EL (cell line): ENCODE results near the gene CDC14A.
"Not testable (repeated sequence)": the region's sequence is repeated elsewhere in the genome, so short reads cannot be mapped to it uniquely, and the experiment has no call there.

Experiments
- DNase-seq: peaks from one replicate; pipeline ENCODE4 v3.0.0-alpha.2; 2016

Gene CDC14A, protein sequence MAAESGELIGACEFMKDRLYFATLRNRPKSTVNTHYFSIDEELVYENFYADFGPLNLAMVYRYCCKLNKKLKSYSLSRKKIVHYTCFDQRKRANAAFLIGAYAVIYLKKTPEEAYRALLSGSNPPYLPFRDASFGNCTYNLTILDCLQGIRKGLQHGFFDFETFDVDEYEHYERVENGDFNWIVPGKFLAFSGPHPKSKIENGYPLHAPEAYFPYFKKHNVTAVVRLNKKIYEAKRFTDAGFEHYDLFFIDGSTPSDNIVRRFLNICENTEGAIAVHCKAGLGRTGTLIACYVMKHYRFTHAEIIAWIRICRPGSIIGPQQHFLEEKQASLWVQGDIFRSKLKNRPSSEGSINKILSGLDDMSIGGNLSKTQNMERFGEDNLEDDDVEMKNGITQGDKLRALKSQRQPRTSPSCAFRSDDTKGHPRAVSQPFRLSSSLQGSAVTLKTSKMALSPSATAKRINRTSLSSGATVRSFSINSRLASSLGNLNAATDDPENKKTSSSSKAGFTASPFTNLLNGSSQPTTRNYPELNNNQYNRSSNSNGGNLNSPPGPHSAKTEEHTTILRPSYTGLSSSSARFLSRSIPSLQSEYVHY

DNA sequence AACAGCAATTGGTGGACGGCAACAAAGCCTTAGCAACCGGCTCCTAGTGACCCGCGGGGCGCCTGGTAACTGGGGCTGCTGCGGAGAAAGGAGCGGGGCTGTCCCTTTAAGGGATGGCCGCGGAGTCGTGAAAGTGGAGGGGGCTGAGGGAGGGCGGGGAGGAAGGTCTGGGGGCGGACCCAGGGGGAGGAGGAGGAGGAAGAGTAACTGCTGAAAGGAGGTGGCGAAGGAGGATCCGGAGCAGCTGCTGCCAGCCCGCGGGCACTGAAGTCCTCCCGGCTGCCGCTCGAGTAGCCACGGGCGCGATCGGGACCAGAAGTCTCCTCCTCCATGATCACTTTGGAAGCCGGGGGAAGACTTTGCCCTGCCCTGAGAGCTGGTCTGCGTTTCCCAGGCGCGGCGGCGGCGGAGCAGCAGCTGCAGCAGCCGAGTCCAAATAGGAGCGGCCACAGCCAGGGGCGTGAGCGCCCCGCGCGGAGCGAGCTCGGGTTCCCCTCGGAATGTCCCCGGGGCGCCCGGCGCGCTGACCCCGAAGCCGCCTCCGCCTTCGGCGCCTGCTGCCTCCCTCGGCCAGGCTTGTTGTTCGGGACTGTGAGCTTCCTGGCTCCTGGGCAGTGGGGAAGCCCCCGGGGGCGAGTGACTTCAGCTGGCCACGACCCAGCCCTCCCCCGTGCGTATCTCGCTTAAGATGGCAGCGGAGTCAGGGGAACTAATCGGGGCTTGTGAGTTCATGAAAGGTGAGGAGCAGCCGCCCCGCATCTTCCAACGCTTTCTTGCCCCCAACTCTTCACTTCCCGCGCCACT, at the start of gene CDC14A:
CDC14A (plus strand) TSS at position 240 of the 804 bp plus-strand sequence; CDS start at position 689, 449 bp downstream.
- peak; percentile 98 for DNase-seq

DNA sequence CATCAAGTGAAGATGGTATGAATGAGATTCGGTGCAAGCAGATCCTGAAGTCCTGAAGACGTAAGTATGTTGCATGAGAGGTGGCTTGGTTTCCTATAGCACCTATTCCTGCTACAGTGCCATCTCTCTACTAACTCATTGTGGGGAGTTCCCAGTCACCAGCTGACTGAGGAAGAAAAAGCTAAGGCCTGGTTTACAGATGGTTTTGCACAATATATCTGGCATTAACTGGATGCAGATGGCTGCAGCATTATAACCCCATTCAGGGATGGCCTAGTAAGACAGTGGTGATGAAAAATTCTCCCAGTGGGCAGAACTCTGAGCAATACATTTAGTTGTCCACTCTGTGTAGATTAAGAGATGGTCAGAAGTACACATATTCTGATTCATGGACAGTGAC, 49.6 kb upstream of the CDC14A start:
- no peak for DNase-seq

DNA sequence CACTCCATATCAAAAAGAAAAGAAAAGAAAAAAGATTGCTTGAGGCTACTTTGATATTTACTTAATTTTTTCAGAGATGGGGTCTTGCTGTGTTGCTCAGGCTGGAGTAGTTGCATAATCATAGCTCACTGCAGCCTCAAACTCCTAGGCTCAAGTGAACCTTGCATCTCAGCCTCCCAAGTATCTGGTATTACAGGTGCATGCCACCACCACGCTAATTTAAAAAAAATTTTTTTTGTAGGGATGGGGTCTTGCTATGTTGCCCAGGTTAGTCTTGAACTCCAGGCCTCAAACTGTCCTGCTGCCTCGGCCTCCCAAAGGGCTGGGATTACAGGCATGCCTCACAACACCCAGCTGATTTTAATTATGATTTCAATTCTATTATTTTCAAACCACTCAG, 48.1 kb upstream of the CDC14A start:
- DNase-seq, result no peak

DNA sequence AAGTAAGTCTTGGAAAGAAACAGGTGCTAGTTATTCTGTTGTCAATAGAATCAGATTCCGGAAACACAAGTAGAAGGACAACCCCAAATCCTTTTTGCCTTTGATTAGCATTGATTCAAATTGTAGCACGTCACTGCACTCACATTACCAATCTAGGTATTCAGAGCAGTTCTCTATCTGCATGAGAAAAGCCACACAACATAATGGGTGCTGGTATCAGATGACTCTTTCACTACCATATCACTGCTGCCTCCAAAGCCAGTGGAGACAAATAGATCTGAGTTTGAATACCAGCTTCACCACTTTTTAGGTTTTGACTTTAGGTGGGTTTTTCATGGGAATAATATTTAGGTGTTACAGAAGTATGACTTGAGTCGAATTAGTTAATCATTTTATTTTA, 47.4 kb upstream of the CDC14A start:
- DNase-seq, result no peak

DNA sequence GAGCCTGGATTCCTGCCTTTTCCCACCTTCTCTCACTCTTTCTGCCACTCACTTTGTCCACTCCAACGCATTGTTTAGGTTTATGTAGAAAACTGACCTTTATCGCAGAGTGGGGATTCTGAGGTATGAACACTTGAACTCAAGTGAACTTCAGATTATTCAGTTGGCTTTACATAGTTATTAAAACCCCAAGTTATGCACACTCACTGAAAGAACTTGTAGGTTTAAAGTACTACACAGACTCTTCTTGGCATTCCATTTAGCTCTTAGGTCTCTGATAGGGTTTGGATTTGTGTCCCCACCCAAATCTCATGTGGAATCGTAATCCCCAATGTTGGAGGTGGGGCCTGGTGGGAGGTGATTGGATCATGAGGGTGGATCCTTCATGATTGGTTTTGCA, 46.4 kb upstream of the CDC14A start:
- no peak for DNase-seq

DNA sequence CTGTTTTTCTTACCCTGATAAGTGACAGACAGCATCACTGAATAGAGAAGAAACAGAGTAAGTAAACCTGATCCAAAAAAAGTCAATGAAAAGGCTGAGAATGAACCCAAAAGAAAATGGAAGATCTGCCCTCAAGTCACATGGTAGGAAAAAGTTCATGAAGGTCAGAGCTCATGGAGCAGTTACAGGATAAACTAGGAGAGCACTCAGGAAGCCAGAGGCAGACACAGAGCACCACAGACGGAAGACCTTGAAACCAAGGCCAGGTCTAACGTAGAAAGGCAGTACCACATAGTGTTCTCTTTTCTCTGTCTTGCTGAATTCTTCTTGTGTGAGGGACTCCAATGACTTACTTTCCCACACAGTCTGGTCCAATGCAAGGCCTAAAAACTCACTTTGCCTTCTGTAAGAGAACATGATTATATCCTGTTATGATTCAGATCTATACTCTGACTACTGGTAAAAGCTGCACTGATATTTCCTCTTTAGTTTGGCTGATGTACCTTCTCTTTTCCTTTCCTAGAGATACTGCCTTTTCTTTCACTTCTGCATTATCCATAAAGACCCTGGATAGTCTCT, 45.5 kb upstream of the CDC14A start:
- no peak for DNase-seq

DNA sequence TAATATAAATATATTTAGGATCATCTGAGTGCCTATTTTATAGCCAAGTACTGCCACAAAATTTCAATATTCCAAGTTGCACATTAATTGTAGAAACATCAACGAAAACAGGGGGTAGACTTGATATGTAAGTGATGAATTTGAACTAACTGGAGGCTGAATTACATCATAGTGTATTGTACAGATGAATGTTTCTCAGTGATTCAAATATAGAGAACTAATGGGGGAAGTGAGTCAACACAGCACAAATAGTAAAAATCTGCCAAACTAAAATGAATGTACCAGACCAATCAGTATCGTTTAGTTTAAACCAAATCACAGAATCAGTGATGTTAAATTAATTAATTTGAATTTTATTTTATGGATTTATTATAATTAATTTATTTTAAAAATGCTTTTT, 43.5 kb upstream of the CDC14A start:
- DNase-seq, result peak; percentile 29

DNA sequence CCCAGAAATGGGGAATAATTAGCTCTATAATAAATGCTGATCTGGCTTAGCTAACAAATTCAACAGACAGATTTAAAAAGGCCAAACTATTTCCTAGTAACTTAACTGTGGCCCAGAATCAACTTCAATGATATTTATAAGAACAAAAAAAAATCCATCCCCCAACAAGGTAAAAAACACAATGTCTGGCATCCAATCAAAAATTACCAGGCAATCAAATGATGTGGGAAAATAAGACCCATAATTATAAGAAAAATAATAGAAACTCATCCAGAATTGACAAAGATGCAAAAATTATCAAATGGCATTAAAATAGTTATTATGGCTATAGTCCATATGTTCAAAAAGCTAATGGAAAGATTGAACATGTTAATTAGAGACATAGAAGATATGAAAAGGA, 42.4 kb upstream of the CDC14A start:
- no peak for DNase-seq

DNA sequence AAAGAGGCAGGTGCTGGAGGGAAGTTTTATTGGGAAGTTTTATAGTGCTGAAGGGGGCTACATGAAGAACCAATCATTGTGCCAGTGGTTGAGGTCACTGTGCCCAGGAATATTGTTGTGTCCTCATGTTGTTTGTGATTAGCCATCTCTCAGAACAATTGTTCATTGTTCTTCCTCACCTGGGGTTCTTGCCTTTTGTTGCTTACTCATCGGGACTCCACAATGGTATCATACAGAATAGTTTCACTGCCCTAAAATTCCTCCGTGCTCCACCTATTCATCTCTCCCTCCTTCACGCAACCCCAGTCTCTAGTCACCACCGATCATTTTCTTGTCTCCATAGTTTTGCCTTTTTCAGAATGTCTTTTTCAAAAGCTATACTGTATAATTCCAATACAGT, 38.9 kb upstream of the CDC14A start:
- DNase-seq, result no peak

DNA sequence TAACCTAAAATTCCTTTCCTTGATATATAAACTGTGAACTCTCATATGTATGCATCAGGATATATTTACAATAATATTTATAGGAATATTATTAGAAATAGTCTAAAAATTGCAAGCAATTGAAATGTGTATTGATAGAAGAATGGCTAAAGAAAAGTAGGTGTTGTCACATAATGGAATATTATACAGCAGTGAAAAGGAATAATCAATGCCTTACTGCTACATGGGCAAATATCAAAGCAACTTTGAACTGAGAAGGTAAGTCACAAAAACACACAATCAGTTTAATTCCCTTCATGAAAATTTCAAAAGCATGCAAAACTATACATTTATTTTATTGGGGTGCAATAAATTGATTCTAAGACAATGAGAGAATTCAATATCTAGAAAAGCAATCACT, 35.7 kb upstream of the CDC14A start:
- no peak for DNase-seq

DNA sequence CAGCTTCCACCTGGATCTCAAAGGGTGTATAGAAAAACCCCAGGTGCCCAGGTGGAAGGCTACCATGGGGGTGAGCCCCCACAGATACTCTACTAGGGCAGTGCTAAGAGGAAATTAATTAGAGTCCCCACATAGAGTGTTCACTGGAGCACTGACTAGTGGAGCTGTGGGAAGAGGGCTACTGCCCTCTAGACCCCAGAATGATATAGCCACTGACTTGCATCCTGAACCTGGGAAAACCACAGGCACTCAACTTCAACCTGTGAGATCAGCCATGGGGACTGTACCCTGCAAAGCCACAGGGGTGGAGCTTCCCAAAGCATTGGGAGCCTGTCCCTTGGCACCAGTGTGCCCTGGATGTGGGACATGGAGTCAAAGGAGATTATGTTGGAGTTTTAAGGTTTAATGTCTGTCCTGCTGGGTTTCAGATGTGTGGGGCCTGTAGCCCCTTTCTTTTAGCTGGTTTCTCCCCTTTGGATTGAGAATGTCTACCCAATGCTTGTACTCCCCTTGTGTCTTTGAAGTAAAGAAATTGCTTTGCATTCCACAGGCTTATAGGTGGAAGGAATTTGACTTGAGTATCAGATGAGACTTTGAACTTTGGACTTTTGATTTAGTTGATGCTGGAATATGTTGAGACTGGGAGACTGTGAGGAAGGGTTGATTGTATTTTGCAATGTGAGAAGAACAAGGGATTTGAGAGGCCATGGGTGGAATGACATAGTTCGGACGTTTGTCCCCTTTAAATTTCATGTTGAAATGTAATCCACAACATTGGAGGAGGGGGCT, 31.8 kb upstream of the CDC14A start:
- DNase-seq, result no peak

DNA sequence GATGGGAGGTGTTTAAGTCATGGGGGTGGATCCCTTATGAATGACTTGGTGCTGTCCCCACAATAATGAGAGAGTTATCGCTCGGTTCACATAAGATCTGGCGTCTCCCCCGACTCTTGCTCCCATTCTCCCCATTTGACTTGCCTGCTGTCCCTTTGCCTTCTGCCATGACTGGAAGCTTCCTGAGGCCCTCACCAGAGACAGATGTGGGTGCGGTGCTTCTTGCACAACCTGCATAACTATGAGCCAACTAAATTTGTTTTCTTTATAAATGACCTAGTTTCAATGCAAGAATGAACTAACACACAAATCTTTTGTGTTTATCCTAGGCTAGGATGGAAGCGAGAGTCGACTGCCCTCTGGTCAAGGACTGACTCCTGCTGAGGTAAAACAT, 31.2 kb upstream of the CDC14A start:
- no peak for DNase-seq

DNA sequence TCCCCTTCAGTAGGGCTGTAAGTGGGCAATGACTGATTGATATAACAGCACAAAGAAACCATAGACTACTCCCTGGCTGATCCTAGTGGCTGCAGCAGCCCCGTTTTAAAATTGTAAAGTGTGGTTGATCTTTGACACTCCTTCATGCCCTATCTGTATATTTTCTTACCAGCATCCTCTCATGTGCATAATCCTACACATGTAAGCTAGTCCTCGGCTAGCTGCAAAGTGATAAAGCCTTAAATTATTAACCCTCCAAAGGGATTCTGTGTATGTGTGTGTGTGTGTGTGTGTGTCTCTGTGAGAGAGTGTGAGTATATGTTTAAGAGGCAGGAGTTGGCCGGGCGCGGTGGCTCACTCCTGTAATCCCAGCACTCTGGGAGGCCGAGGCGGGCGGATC, 30.8 kb upstream of the CDC14A start:
- DNase-seq, result no peak

DNA sequence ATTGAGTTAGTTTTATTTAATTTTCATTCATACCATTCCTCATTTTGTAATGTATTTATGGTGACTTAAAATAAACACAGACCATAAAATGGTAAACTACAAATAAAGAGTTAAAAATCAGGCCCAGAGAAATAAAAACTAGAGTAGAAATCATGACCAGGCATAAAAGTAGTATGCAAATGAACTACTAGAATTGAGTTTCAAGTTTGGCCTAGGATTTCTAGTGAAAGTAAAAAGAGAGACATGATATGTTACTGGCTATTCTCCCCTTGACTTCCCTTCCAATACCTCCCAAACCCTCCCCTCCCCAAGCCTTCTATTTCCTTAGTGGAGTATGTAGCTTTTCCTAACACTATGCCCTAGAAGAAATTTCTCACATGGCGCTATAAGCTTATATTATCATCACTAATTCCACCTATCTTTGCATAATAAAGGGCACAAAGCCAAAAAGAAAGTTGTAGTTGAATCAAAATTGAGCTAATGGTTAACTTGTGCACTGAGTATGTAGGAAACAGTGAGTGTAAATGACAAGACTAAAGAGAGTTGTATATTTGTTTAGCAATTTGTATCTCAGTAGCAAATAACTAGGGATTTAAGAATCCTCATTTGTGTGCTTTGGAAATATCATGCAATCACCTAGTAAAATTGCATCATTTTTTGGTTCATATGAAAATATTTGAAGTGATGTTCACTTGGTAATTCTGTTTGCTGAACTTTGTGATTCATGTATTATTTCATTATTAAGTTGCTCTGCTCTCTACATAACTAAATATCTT, 29.7 kb upstream of the CDC14A start:
- DNase-seq, result peak; percentile 25

DNA sequence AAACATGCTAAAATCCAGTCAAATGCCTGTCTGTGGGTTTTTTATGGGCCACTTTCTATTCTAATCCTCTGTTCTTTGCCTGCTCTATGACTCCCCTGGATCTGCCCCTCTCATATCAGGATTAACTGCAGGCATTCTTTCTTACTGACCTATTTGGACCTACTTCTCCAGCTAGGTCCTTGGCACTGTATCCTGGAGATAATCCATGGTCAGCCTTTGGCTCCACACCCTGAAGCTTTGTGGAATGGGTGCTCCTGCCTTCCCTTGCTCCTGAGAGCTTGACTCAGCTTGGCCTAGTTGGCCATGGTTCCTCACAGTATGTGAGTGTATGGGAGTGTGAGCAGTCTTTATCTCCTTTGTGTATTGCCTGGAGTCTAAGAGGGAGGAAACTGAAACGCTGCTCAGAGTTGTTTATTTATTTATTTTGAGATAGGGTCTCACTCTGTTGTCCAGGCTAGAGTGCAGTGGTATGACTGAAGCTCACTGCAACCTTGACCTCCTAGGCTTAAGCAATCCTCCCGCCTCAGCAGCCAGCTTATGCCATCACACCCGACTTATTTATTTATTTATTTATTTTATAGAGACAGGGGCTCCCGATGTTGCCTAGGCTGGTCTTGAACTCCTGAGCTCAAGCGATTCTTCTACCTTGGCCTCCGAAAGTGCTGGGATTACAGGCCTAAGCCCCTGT, 28.7 kb upstream of the CDC14A start:
- DNase-seq, result no peak

DNA sequence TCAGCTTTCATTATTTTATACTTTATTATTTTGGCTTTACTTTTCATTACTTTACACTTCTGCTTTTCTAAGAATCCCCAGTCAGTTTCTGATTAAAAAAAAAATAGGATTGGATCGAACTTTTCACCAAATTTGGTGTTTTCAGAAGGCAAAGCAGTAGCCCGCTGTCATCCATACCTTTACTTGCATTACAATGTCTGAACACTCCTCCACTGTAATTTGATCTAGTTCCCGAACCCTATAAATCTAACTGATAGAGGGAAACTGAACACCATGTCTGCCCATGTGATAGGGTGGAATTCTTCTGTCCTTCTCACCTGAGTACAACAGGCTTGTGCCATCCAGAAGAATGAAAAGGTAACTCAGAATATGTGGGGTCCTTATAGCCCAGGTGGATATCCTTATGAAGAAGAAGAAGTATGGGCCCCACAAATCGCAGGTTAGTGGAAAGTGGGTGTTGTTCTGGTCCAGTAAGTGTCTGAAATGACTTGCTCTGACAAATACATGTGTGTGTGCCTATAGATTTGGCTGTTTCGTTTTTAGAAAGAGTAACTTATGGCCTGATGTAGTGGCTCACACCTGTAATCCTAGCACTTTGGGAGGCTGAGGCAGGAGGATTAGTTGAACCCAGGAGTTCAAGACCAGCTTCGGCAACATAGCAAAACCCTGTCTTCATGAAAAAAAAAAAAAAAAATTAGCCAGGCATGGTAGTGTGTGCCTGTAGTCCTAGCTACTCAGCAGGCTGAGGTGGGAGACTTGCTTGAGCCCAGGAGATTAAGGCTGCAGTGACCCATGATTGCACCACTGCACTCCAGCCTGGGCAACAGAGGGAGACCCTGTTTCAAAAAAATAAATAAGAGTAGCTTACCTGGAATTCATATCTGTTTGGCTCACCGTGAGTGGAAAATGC, 26.6 kb upstream of the CDC14A start:
- no peak for DNase-seq

DNA sequence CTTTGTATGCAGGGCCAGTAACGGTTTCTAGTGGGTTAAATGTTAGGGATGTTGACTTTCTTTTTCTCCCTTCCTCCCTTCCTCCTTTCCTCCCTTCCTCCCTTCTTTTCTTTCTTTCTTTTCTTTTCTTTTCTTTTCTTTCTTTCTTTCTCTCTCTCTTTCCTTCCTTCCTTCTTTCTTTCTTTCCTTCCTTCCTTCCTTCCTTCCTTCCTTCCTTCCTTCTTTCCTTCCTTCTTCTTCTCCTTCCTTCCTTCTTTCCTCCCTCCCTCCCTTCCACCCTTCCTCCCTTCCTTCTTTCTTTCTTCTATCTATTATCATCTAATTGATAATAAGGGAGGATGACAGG, 26.0 kb upstream of the CDC14A start:
- DNase-seq, result not testable (repeated sequence)

DNA sequence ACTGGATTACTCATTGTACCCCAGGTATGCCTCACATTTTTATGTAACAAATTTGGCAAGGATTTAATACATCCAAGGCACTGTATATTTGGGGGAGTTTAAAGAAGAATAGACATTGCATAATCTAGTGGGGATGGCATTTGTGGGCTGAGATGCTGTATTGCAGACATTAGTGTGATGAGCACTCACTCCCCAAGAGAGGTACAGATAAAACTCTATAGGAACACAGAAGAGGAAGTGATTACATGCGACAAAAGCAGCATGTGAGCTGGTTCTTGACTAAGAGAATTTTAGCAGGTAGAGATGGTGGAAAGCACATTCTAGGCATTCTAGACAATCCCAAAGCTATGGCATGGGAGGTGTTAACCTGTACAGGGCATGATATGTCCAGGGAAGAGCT, 24.2 kb upstream of the CDC14A start:
- no peak for DNase-seq

DNA sequence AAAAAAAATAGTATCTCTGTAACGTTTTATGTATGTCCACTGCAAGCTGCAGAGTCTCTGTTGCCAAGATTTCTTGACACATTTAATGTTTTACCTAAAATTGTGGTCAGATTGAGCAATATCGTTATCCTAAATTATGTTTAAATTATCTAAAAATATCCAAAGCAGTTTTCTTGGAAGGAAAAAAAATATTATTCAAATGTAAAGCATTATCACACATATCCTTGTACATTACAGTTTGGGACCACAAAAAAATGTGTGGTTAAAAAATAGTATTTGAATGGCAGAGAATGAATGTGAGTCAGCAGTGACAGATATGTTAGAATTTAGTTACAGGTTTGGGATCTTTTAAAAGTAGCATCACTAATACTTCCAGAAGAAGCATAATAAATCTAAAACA, 21.2 kb upstream of the CDC14A start:
- DNase-seq, result not testable (repeated sequence)

DNA sequence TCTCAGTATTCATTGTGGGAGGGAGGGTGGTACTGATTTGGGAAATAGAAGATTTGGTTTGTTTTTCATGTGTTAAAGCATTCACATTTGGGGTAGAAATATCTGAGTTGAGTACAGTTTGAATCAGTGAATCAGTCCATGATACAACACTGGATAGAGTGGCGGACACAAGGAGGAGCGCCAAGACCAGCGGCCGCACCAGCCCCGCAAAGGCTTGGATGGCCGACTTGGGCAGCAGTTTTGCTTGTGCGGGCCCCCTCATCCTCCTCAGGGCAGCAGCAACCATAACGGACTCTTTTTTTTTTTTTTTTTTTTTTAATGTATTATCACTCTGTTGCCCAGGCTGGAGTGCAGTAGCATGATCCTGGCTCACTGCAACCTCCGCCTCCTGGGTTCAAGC, 20.0 kb upstream of the CDC14A start:
- DNase-seq, result no peak
